ENCODE data around the gene SLC1A7.

SLC1A7 gene

DNA sequence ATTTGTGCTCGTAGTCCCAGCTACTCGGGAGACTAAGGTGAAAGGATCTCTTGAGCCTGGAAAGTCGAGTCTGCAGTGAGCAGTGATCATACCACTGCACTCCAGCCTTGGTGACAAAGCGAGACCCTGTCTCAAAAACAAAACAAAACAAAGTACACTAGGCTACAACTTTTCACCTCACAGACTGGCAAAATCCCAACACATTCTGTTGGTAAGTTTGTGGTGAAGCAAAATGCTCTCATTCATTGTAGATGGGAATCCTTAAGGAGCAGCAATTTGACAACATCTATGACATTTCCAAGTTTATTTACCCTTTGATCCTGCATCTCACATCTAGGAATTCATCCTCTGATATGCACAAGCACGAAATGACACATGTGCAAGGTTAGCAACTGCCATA lies 20.2 kb upstream of the SLC1A7 start:
- no peak overlapping the region for H3K4me3 ChIP-seq (ENCODE audit: low read length)
- no peak for DNase-seq (ENCODE audit: low read depth)
- TF ChIP-seq, protein P1, sequence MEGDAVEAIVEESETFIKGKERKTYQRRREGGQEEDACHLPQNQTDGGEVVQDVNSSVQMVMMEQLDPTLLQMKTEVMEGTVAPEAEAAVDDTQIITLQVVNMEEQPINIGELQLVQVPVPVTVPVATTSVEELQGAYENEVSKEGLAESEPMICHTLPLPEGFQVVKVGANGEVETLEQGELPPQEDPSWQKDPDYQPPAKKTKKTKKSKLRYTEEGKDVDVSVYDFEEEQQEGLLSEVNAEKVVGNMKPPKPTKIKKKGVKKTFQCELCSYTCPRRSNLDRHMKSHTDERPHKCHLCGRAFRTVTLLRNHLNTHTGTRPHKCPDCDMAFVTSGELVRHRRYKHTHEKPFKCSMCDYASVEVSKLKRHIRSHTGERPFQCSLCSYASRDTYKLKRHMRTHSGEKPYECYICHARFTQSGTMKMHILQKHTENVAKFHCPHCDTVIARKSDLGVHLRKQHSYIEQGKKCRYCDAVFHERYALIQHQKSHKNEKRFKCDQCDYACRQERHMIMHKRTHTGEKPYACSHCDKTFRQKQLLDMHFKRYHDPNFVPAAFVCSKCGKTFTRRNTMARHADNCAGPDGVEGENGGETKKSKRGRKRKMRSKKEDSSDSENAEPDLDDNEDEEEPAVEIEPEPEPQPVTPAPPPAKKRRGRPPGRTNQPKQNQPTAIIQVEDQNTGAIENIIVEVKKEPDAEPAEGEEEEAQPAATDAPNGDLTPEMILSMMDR (conservative IDR thresholded peaks at IDR 0.05; ENCODE audit: low read length): no peak

DNA sequence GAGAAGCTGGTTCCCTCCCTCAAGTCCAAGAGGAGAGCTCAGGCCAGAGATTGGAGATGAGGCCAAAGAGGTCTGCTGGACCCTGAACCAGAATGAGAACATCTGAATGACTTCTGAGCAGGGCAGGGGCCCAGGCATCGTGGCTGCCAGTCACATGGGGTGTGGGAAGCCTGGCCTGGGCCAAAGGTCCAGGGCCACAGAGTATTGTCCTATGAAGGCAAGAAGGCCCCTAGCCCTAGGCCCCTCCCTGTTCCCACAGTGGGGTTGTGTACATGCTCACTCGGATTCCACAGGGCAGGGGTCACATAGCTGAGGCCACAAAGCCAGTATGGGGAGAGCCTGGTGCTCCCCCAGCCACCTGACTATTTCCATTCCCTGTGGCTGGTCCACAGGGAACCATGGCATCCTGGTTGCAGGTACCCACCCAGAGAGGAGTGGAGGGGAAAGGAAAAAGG lies 18.5 kb upstream of the SLC1A7 start:
- TF ChIP-seq, protein P1 (conservative IDR thresholded peaks at IDR 0.05; ENCODE audit: low read length): no peak
- no peak overlapping the region for H3K4me3 ChIP-seq (ENCODE audit: low read length)
- no peak for DNase-seq (ENCODE audit: low read depth)

DNA sequence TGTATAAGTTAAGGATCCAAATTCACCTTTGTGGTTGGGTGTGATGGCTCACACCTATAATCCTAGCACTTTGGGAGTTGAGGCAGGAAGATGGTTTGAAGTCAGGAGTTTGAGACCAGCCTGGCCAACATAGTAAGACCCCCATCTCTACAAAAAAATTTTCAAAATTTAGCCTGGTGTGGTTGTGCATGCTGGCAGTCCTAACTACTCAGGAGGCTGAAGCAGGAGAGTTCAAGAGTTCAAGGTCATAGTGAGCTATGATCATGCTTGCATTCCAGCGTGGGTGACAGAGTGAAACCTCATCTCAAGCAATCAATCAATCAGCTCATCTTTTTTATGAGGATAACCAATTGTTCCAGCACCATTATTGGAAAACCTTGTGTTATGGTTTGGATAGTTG lies 16.5 kb upstream of the SLC1A7 start:
- no peak for DNase-seq (ENCODE audit: low read depth)
- H3K4me3 ChIP-seq (ENCODE audit: low read length): no peak overlapping the region
- TF ChIP-seq, protein P1 (conservative IDR thresholded peaks at IDR 0.05; ENCODE audit: low read length): no peak

DNA sequence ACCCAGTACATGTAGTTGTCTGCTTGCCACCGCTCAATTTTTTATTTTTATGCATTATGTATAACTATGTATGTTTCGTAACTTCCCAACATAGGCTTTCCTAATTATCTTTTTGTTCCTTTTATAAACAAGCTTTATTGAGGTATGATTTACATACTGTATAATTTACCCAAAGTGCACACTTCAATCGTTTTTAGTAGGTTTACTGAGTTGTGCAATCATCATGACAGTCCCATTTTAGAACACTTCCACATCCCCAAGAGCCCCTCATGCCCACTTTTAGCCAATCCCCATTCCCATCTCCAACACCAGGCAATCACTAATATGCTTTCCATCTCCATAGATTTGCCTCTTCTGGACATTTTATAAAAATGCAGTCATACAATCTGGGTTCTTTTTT lies 14.3 kb upstream of the SLC1A7 start:
- DNase-seq (ENCODE audit: low read depth): no peak
- TF ChIP-seq, protein P1 (conservative IDR thresholded peaks at IDR 0.05; ENCODE audit: low read length): no peak
- no peak overlapping the region for H3K4me3 ChIP-seq (ENCODE audit: low read length)

DNA sequence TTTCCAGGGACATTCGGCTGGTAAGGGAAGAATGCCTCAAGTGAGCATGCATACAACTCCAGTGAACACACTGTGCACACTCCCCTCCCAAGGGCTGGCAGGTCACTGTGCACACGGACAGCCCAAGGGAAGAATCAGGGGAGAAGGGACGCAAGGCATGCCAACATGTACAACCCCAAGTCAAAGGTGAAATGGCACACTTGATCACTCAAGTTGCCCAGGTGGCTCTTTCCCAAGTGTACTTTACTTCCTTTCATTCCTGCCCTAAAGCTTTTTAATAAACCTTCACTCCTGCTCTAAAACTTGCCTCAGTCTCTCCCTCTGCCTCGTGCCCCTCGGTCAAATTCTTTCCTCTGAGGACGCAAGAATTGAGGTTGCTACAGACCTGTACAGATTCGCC lies 13.5 kb upstream of the SLC1A7 start:
- TF ChIP-seq, protein P1 (conservative IDR thresholded peaks at IDR 0.05; ENCODE audit: low read length): no peak
- no peak overlapping the region for H3K4me3 ChIP-seq (ENCODE audit: low read length)
- no peak for DNase-seq (ENCODE audit: low read depth)

DNA sequence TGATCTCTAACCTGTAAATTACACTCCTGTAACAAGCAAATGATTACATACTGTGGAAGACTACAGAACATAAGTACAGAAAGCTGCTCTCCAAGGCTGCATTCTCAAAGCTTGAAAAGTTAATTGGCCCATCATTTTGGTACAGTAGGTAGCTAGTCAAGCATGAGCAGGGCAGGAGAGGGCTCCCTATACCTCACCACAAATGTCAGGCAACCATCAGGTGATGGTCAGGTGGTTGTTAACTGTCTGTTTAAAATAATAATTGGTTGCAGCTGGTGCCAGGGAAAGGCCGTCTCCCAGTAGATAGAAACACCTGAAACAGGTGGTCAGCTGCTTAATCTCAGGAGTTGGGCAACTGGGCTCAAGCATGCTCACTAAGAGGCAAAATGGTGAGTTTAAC lies 13.1 kb upstream of the SLC1A7 start:
- no peak for DNase-seq (ENCODE audit: low read depth)
- no peak overlapping the region for H3K4me3 ChIP-seq (ENCODE audit: low read length)
- TF ChIP-seq, protein P1 (conservative IDR thresholded peaks at IDR 0.05; ENCODE audit: low read length): no peak

DNA sequence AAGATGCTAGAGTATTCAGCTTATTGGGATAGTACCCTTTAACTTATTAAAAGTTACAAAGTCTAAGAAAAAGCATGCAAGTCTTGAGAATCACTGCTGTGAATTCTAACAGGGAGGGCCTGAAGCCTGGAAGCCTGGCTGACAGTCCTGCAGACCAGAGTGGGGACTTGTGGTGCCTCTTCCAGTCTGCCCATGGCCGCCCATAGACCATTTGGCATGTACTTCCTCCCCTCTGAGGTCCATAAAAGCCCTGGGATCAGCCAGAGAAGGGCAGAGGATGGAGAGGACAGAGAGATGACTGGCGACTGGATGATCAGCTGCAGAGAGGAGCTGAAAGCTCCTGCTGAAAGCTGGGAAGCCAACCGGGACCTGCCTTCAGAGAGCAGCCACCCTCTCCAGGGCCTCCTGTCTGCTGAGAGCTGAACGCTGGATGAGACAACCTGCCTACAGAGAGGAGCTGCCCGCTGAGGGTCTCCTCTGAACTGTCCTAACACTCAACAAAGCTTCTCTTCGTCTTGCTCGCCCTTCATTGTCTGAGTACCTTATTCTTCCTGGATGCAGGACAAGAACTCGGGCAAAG lies 12.5 kb upstream of the SLC1A7 start:
- H3K4me3 ChIP-seq (ENCODE audit: low read length): no peak overlapping the region
- DNase-seq (ENCODE audit: low read depth): no peak
- TF ChIP-seq, protein P1 (conservative IDR thresholded peaks at IDR 0.05; ENCODE audit: low read length): no peak
